Astrocyte (in vitro differentiated cells and primary cell): ENCODE data around the gene OSBPL5. TPM values are rescaled to one million over a fixed set of nuclear protein-coding genes. Genes with fewer than 3 reads are reported as not detected.

Experiments used
- DNase-seq: peaks from one replicate; pipeline ENCODE4 v3.0.0-alpha.2; 2010; ENCODE audit warnings: low read depth
- FAIRE-seq: peaks from 2 replicates; lab custom pipeline; 2011; peaks lifted over from hg19 to GRCh38; lab: Jason Lieb, UNC
- H2AFZ ChIP-seq: 2 replicates; pipeline ENCODE4 v1.6.0; 2012; ENCODE audit warnings: low read depth, low read length, inconsistent platforms
- H3K27ac ChIP-seq: 2 replicates; pipeline ENCODE4 v1.5.1; 2011; ENCODE audit warnings: low read depth, low read length, inconsistent platforms
- H3K27me3 ChIP-seq: 2 replicates; pipeline ENCODE4 v1.6.0; 2011; ENCODE audit warnings: low read length, inconsistent platforms; ENCODE audit not compliant: insufficient read depth
- H3K36me3 ChIP-seq: 2 replicates; pipeline ENCODE4 v1.5.1; 2011; ENCODE audit warnings: low read length, inconsistent platforms; ENCODE audit not compliant: insufficient read depth
- H3K4me1 ChIP-seq: 2 replicates; pipeline ENCODE4 v1.5.1; 2011; ENCODE audit warnings: low read length, inconsistent platforms; ENCODE audit not compliant: insufficient read depth
- H3K4me2 ChIP-seq: 2 replicates; pipeline ENCODE4 v1.6.0; 2012; ENCODE audit warnings: low read length, inconsistent platforms
- H3K4me3 ChIP-seq: 2 replicates; pipeline ENCODE4 v1.5.1; 2011; ENCODE audit warnings: low read depth, mild to moderate bottlenecking, low read length, inconsistent platforms; ENCODE audit not compliant: insufficient read depth
- H3K79me2 ChIP-seq: 2 replicates; pipeline ENCODE4 v1.6.0; 2012; ENCODE audit warnings: mild to moderate bottlenecking, low read length, inconsistent platforms; ENCODE audit not compliant: insufficient read depth
- H3K9ac ChIP-seq: 2 replicates; pipeline ENCODE4 v1.6.0; 2012; ENCODE audit warnings: mild to moderate bottlenecking, low read length, inconsistent platforms
- H3K9me3 ChIP-seq: 2 replicates; pipeline ENCODE4 v1.5.1; 2012; ENCODE audit warnings: low read depth, mild to moderate bottlenecking, low read length, inconsistent platforms; ENCODE audit not compliant: insufficient read depth
- H4K20me1 ChIP-seq: 2 replicates; pipeline ENCODE4 v1.6.0; 2012; ENCODE audit warnings: low read length, inconsistent platforms; ENCODE audit not compliant: insufficient read depth
- H3K27ac Mint-ChIP-seq: one replicate; pipeline ENCODE4 v1.8.0; 2021; ENCODE audit warnings: mild to moderate bottlenecking, mixed read lengths; ENCODE audit not compliant: unreplicated experiment
- H3K27me3 Mint-ChIP-seq: one replicate; pipeline ENCODE4 v1.8.0; 2021; ENCODE audit warnings: low read depth, mixed read lengths; ENCODE audit not compliant: unreplicated experiment
- H3K36me3 Mint-ChIP-seq: one replicate; pipeline ENCODE4 v1.8.0; 2021; ENCODE audit warnings: low read depth, mixed read lengths; ENCODE audit not compliant: unreplicated experiment
- H3K4me1 Mint-ChIP-seq: one replicate; pipeline ENCODE4 v1.8.0; 2021; ENCODE audit warnings: low read depth, mixed read lengths; ENCODE audit not compliant: unreplicated experiment
- H3K4me3 Mint-ChIP-seq: one replicate; pipeline ENCODE4 v1.8.0; 2021; ENCODE audit warnings: mild to moderate bottlenecking, moderate library complexity, mixed read lengths; ENCODE audit not compliant: unreplicated experiment
- H3K9me3 Mint-ChIP-seq: one replicate; pipeline ENCODE4 v1.8.0; 2021; ENCODE audit warnings: mild to moderate bottlenecking, mixed read lengths; ENCODE audit not compliant: unreplicated experiment
- EZH2 ChIP-seq: IDR thresholded peaks from 2 replicates; pipeline ENCODE4 v1.6.1; 2012; ENCODE audit warnings: mild to moderate bottlenecking, low read length, inconsistent platforms; ENCODE audit not compliant: insufficient read depth
- total RNA-seq: library from RNA; stranded (reverse); gene quantifications from 2 replicates; pipeline ENCODE4 v1.2.1, GENCODE V29; 2021
- TF ChIP-seq, protein P1 (sequence below): IDR thresholded peaks from 2 replicates; pipeline ENCODE4 v1.5.1; 2011; ENCODE audit warnings: low read depth, mild to moderate bottlenecking, inconsistent platforms, low read length, moderate library complexity; ENCODE audit not compliant: insufficient read depth

The OSBPL5 gene
- total RNA-seq, 1 donor from 2014 or later, result 29.0 TPM

DNA sequence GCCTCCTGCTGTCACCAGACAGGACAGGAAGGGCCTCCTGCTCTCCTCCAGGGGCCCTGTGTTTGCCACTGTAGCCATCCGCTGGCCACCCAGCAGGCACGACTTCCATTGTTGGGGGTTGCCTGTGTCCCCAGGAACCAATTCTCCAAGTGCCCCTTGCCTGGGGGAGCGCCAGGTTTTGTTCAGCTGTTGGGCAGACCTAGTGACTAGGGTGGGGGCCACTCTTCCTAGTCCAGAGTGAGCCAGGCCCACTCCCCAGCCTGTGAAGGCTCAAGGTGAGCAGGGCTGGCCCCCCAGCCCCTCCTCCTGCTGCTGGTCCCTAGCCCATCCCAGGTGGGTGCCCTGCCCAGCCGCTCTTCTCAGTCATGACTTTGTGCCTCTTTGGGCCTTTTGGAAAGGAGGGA is 30.9 kb downstream of the OSBPL5 start:
- no peak for FAIRE-seq

DNA sequence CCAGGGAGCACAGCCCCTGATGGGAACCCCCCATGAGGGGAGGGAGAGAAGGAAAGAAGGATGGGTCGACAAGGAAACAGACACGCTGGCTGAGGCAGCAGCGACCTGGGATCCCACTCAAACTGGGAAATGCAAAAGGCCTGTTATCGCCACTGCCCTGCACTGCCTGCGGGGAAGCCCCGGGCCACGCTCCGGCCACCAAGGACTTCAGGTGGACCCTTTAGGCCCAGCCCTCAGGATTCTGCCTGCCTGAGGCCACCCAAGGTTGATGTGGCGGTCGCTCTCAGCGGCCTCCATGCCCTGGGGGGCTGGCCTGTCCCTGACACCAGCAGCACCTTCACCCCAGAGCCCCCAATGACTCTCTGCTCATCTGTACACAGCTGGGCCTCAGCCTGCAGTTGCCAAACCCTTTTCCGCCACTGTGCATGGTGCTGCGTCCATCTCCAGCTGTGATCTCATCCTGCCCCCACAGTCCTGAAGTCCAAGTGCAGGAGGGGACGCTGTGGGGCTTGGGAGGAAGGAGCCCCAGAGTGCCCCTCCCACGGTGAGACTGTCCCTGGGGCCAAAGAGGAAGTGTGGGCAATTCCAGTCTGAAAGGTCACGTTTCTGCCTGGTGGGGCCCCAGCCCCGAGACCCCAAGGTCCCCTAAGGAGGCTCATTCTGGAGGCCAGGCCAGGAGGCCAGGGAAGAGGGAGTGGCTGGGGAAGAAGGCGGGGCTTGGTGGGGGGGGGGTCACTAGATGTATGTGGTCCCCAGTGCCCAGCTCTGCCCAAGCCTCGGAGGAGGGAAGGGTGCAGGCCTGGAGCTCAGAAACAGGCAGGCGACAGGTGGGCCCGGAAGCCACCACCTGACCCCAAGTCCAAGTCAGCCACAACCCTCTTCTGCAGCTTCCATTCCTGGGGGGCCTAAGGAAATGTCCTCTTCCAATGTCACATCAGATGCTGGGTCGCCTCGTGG is 31.6 kb downstream of the OSBPL5 start:
- H3K27me3 ChIP-seq, result no peaks in the 10 kb centered on the region
- no peak overlapping the region for H3K27ac ChIP-seq
- H3K4me1 ChIP-seq, result no peaks in the 10 kb centered on the region
- Mint-ChIP-seq H3K27me3 (no peaks in the 10 kb centered on the region), H3K4me1 (no peaks in the 10 kb centered on the region), H3K27ac (no peak overlapping the region), H3K36me3 (peaks cover 2% of the 10 kb centered on the region), H3K9me3 (no peaks in the 10 kb centered on the region), H3K4me3 (no peak overlapping the region)
- H4K20me1 ChIP-seq, result peaks cover 85% of the 10 kb centered on the region
- DNase-seq, result no peak
- no peaks in the 10 kb centered on the region for H3K36me3 ChIP-seq
- TF ChIP-seq, protein P1, sequence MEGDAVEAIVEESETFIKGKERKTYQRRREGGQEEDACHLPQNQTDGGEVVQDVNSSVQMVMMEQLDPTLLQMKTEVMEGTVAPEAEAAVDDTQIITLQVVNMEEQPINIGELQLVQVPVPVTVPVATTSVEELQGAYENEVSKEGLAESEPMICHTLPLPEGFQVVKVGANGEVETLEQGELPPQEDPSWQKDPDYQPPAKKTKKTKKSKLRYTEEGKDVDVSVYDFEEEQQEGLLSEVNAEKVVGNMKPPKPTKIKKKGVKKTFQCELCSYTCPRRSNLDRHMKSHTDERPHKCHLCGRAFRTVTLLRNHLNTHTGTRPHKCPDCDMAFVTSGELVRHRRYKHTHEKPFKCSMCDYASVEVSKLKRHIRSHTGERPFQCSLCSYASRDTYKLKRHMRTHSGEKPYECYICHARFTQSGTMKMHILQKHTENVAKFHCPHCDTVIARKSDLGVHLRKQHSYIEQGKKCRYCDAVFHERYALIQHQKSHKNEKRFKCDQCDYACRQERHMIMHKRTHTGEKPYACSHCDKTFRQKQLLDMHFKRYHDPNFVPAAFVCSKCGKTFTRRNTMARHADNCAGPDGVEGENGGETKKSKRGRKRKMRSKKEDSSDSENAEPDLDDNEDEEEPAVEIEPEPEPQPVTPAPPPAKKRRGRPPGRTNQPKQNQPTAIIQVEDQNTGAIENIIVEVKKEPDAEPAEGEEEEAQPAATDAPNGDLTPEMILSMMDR, result no peak
- no peak for TF ChIP-seq EZH2
- H2AFZ ChIP-seq, result no peak overlapping the region
- H3K79me2 ChIP-seq, result peaks cover 4% of the 10 kb centered on the region
- no peak for FAIRE-seq
- H3K9me3 ChIP-seq, result no peaks in the 10 kb centered on the region
- H3K4me3 ChIP-seq, result no peak overlapping the region
- H3K9ac ChIP-seq, result no peak overlapping the region
- H3K4me2 ChIP-seq, result no peak overlapping the region

More for the DNA sequence above, 30.9 kb downstream of the OSBPL5 start:
- Histone ChIP-seq H4K20me1 (peaks cover 91% of the 10 kb centered on the region), H2AFZ (no peak overlapping the region), H3K4me3 (no peak overlapping the region), H3K36me3 (no peaks in the 10 kb centered on the region), H3K4me2 (no peak overlapping the region), H3K27me3 (no peaks in the 10 kb centered on the region), H3K9ac (no peak overlapping the region), H3K4me1 (no peaks in the 10 kb centered on the region), H3K9me3 (no peaks in the 10 kb centered on the region), H3K27ac (no peak overlapping the region), H3K79me2 (peaks cover 8% of the 10 kb centered on the region)
- Mint-ChIP-seq H3K4me1 (no peaks in the 10 kb centered on the region), H3K27me3 (no peaks in the 10 kb centered on the region), H3K36me3 (peaks cover 2% of the 10 kb centered on the region), H3K9me3 (no peaks in the 10 kb centered on the region), H3K4me3 (no peak overlapping the region), H3K27ac (no peak overlapping the region)
- TF ChIP-seq, protein P1, result no peak
- no peak for TF ChIP-seq EZH2
- no peak for DNase-seq

DNA sequence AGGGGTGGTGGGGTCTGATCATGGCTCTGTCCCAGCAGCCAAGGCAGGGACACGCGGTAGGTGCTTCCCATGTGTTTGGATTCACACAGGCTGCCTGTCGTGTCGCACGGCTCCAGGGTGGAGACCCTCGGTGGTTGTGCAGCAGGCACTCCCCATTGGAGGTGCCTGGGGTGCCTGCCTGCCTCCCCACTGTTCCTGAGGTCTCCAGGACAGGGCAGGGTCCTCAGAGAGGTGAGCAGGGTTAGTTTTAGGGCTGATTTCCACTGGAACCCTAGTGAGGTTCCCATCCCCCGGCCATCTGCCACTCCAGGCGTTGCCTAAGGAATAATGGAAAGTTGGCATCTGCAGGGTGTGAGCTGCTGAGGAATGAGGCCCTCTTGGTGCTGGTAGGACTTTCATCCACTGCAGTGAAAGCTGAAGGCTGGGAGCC is 32.3 kb downstream of the OSBPL5 start:
- no peaks in the 10 kb centered on the region for H3K27me3 Mint-ChIP-seq
- no peaks in the 10 kb centered on the region for H3K36me3 ChIP-seq
- no peaks in the 10 kb centered on the region for H3K9me3 ChIP-seq
- H2AFZ ChIP-seq, result no peak overlapping the region
- H3K4me3 Mint-ChIP-seq, result no peak overlapping the region
- DNase-seq (no peak), FAIRE-seq (no peak)
- TF ChIP-seq, protein P1, result no peak
- TF ChIP-seq EZH2, result no peak
- H3K79me2 ChIP-seq, result no peaks in the 10 kb centered on the region
- no peak overlapping the region for H3K4me3 ChIP-seq
- H3K9me3 Mint-ChIP-seq, result no peaks in the 10 kb centered on the region
- H3K27me3 ChIP-seq, result no peaks in the 10 kb centered on the region
- H4K20me1 ChIP-seq, result peaks cover 78% of the 10 kb centered on the region
- no peak overlapping the region for H3K9ac ChIP-seq
- H3K4me2 ChIP-seq, result no peak overlapping the region
- no peaks in the 10 kb centered on the region for H3K4me1 Mint-ChIP-seq
- peaks cover 2% of the 10 kb centered on the region for H3K36me3 Mint-ChIP-seq
- no peak overlapping the region for H3K27ac Mint-ChIP-seq
- no peaks in the 10 kb centered on the region for H3K4me1 ChIP-seq
- no peak overlapping the region for H3K27ac ChIP-seq
